Panc1 (cell line): ENCODE results near the gene PRSS50.

Experiments used
- POLR2AphosphoS5 ChIP-seq: IDR thresholded peaks from 2 replicates; pipeline ENCODE4 v1.6.1; 2012; ENCODE audit warnings: mild to moderate bottlenecking, low read depth, low read length, moderate library complexity
- TCF7L2 ChIP-seq: IDR thresholded peaks from 2 replicates; pipeline ENCODE4 v1.6.1; 2011; ENCODE audit warnings: mild to moderate bottlenecking, low read depth, low read length, inconsistent platforms
- TF ChIP-seq, protein P1 (sequence below): fragments of 450-650 bp; IDR thresholded peaks from 2 replicates; pipeline ENCODE4 v1.5.1; 2017; ENCODE audit warnings: mild to moderate bottlenecking
- TF ChIP-seq, protein P2 (sequence below), 2 experiments: IDR thresholded peaks; 2 replicates each; pipeline ENCODE4 v1.6.1; 2011 to 2012; ENCODE audit warnings: low read depth in 2 of 2, control low read depth in 1 of 2, low read length in 1 of 2, mild to moderate bottlenecking in 1 of 2, moderate library complexity in 1 of 2; ENCODE audit not compliant: insufficient read depth in 1 of 2

DNA sequence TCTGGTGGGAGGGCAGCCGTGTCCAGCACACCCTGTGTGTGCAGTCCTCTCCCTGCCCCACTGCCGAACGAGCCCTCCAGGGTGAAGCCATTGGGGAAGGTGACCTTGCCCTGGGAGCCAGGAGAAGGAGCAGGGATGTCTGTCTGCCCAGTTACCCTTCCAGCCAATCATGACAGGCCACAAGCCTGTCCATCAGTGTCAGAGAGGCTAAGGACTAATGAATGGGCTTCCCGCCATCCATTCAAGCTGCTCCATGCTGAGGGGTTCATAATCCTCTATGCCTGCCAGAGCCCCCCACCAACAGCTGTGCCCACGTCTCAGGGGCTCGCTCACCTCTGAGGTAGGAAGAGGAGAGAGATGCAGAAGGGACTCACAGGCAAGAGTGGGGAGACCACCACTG lies 39.4 kb downstream of the PRSS50 start:
- TF ChIP-seq, protein P1, sequence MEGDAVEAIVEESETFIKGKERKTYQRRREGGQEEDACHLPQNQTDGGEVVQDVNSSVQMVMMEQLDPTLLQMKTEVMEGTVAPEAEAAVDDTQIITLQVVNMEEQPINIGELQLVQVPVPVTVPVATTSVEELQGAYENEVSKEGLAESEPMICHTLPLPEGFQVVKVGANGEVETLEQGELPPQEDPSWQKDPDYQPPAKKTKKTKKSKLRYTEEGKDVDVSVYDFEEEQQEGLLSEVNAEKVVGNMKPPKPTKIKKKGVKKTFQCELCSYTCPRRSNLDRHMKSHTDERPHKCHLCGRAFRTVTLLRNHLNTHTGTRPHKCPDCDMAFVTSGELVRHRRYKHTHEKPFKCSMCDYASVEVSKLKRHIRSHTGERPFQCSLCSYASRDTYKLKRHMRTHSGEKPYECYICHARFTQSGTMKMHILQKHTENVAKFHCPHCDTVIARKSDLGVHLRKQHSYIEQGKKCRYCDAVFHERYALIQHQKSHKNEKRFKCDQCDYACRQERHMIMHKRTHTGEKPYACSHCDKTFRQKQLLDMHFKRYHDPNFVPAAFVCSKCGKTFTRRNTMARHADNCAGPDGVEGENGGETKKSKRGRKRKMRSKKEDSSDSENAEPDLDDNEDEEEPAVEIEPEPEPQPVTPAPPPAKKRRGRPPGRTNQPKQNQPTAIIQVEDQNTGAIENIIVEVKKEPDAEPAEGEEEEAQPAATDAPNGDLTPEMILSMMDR, result no peak
- TF ChIP-seq POLR2AphosphoS5, result no peak
- no peak for TF ChIP-seq TCF7L2
- TF ChIP-seq, protein P2, sequence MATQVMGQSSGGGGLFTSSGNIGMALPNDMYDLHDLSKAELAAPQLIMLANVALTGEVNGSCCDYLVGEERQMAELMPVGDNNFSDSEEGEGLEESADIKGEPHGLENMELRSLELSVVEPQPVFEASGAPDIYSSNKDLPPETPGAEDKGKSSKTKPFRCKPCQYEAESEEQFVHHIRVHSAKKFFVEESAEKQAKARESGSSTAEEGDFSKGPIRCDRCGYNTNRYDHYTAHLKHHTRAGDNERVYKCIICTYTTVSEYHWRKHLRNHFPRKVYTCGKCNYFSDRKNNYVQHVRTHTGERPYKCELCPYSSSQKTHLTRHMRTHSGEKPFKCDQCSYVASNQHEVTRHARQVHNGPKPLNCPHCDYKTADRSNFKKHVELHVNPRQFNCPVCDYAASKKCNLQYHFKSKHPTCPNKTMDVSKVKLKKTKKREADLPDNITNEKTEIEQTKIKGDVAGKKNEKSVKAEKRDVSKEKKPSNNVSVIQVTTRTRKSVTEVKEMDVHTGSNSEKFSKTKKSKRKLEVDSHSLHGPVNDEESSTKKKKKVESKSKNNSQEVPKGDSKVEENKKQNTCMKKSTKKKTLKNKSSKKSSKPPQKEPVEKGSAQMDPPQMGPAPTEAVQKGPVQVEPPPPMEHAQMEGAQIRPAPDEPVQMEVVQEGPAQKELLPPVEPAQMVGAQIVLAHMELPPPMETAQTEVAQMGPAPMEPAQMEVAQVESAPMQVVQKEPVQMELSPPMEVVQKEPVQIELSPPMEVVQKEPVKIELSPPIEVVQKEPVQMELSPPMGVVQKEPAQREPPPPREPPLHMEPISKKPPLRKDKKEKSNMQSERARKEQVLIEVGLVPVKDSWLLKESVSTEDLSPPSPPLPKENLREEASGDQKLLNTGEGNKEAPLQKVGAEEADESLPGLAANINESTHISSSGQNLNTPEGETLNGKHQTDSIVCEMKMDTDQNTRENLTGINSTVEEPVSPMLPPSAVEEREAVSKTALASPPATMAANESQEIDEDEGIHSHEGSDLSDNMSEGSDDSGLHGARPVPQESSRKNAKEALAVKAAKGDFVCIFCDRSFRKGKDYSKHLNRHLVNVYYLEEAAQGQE (IDR thresholded peaks at IDR 0.05; ENCODE audit: insufficient read depth in 1 of 2, low read depth in 2 of 2, low read length in 1 of 2), result no peak
